MCF 10A (cell line): ENCODE results near the gene PCDHA8. TPM values are rescaled to one million over a fixed set of nuclear protein-coding genes. Genes with fewer than 3 reads are reported as not detected.

Source experiments
- BruUV-seq: library from RNA; stranded (reverse); fragments of 400-500 nt; replicated peaks from 2 replicates; lab custom pipeline; 2021; lab: Mats Ljungman, UMichigan
- CTCF ChIA-PET: fragments of 300-600 bp; sonication (Branson Sonifier 250); formaldehyde crosslinking; extraction: SDS; loops from one replicate; lab custom pipeline; 2021; ENCODE audit warnings: antibody characterized with exemption, inconsistent platforms; lab: Yijun Ruan, JAX
- POLR2A ChIA-PET: fragments of 300-600, 350-650 bp; sonication (Branson Sonifier 250); formaldehyde crosslinking; extraction: SDS; loops from one replicate; lab custom pipeline; 2020; ENCODE audit warnings: antibody characterized with exemption, inconsistent platforms; lab: Yijun Ruan, JAX
- DNase-seq: peaks from one replicate; pipeline ENCODE4 v3.0.0-alpha.2; 2018; ENCODE audit not compliant: unreplicated experiment
- H3K27ac Mint-ChIP-seq: one replicate; pipeline ENCODE4 v1.8.0; 2022; ENCODE audit warnings: mild to moderate bottlenecking, low read depth, mixed read lengths; ENCODE audit not compliant: unreplicated experiment
- H3K27me3 Mint-ChIP-seq: one replicate; pipeline ENCODE4 v1.8.0; 2022; ENCODE audit warnings: mixed read lengths; ENCODE audit not compliant: insufficient read depth, unreplicated experiment
- H3K36me3 Mint-ChIP-seq: one replicate; pipeline ENCODE4 v1.8.0; 2022; ENCODE audit warnings: mild to moderate bottlenecking, moderate library complexity, mixed read lengths; ENCODE audit not compliant: insufficient read depth, unreplicated experiment
- H3K4me1 Mint-ChIP-seq: one replicate; pipeline ENCODE4 v1.8.0; 2022; ENCODE audit warnings: mixed read lengths; ENCODE audit not compliant: insufficient read depth, unreplicated experiment
- H3K4me3 Mint-ChIP-seq: one replicate; pipeline ENCODE4 v1.8.0; 2022; ENCODE audit warnings: mild to moderate bottlenecking, moderate library complexity, mixed read lengths; ENCODE audit not compliant: unreplicated experiment
- H3K9me3 Mint-ChIP-seq: one replicate; pipeline ENCODE4 v1.8.0; 2022; ENCODE audit warnings: mixed read lengths; ENCODE audit not compliant: unreplicated experiment
- intact Hi-C: fragments of 100-400 bp; cut with micrococcal nuclease; formaldehyde crosslinking; loops from 2 replicates; pipeline ENCODE4 v1.14.1; 2022
- total RNA-seq: library from RNA; stranded (reverse); gene quantifications from 2 replicates; pipeline ENCODE4 v1.2.3, GENCODE V29; 2022
- TF ChIP-seq, protein P1 (sequence below): fragments of 200-600 bp; IDR thresholded peaks from one replicate; pipeline ENCODE4 v1.8.0; 2022; ENCODE audit warnings: antibody characterized with exemption, mild to moderate bottlenecking; ENCODE audit not compliant: unreplicated experiment

The PCDHA8 gene
- total RNA-seq, 1 experiment from 2014 or later = not detected

DNA sequence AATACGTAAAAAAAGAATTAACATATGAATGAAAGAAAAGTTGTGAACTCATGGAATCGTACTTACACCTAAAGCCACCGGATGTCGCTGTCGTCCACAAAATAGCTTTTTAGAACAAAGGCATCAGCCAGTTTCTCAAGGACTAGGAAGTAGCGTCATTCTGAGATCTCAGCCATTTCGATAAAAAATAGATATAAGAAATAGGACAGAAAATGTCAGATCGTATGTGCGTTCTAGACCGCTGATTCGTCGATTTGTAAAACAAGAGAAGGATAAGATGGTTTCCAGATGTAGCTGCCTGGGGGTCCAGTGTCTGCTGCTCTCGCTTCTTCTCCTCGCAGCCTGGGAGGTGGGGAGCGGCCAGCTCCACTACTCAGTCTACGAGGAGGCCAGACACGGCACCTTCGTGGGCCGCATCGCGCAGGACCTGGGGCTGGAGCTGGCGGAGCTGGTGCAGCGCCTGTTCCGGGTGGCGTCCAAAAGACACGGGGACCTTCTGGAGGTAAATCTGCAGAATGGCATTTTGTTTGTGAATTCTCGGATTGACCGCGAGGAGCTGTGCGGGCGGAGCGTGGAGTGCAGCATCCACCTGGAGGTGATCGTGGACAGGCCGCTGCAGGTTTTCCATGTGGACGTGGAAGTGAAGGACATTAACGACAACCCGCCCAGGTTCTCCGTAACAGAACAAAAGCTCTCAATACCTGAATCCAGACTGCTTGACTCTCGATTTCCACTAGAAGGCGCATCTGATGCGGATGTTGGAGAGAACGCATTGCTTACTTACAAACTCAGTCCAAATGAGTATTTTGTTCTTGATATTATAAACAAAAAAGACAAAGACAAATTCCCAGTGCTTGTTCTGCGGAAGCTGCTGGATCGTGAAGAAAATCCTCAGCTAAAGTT, 15.0 kb downstream of the PCDHA8 start, which contains the start of gene PCDHA10:
TSS of gene PCDHA10 (plus strand) at position 126 of the 903 bp plus-strand sequence. CDS start at position 278, 152 bp downstream.
- Mint-ChIP-seq H3K36me3 (no peaks in the 10 kb centered on the region), H3K27ac (no peak within 1 kb of the TSS), H3K9me3 (peaks cover 16% of the 10 kb centered on the region), H3K27me3 (no peaks in the 10 kb centered on the region), H3K4me3 (no peak within 1 kb of the TSS), H3K4me1 (no peaks in the 10 kb centered on the region)
- no TSS peak for BruUV-seq
- intact Hi-C loops = no loop called here
- ChIA-PET CTCF (interaction anchor here (1.1 to 1.4 kb wide), 2 partner anchors 20 to 184 kb away, joined by 3 to 4 read pairs; no protein-coding TSS in a partner anchor), POLR2A (interaction anchor here (0.7 to 1.0 kb wide), 3 partner anchors 17 to 185 kb away, joined by 3 read pairs; no protein-coding TSS in a partner anchor)
- DNase-seq = peak; percentile 26
- TF ChIP-seq, protein P1, sequence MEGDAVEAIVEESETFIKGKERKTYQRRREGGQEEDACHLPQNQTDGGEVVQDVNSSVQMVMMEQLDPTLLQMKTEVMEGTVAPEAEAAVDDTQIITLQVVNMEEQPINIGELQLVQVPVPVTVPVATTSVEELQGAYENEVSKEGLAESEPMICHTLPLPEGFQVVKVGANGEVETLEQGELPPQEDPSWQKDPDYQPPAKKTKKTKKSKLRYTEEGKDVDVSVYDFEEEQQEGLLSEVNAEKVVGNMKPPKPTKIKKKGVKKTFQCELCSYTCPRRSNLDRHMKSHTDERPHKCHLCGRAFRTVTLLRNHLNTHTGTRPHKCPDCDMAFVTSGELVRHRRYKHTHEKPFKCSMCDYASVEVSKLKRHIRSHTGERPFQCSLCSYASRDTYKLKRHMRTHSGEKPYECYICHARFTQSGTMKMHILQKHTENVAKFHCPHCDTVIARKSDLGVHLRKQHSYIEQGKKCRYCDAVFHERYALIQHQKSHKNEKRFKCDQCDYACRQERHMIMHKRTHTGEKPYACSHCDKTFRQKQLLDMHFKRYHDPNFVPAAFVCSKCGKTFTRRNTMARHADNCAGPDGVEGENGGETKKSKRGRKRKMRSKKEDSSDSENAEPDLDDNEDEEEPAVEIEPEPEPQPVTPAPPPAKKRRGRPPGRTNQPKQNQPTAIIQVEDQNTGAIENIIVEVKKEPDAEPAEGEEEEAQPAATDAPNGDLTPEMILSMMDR = peak; percentile 7

DNA sequence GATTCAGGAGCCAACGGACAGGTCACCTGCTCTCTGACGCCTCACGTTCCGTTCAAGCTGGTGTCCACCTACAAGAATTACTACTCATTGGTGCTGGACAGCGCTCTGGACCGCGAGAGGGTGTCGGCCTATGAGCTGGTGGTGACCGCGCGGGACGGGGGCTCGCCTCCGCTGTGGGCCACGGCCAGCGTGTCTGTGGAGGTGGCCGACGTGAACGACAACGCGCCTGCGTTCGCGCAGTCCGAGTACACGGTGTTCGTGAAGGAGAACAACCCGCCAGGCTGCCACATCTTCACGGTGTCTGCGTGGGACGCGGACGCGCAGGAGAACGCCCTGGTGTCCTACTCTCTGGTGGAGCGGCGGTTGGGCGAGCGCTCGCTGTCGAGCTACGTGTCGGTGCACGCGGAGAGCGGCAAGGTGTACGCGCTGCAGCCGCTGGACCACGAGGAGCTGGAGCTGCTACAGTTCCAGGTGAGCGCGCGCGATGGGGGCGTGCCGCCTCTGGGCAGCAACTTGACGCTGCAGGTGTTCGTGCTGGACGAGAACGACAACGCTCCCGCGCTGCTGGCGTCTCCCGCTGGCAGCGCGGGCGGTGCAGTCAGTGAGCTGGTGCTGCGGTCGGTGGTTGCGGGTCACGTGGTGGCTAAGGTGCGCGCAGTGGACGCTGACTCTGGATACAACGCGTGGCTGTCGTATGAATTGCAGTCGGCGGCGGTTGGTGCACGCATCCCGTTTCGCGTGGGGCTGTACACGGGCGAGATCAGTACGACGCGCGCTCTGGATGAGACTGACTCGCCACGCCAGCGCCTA, 16.4 kb downstream of the PCDHA8 start:
- Mint-ChIP-seq H3K4me1 (no peaks in the 10 kb centered on the region), H3K27me3 (no peaks in the 10 kb centered on the region), H3K36me3 (no peaks in the 10 kb centered on the region), H3K4me3 (no peak overlapping the region), H3K9me3 (peaks cover 16% of the 10 kb centered on the region), H3K27ac (no peak overlapping the region)
- CTCF ChIA-PET = interaction anchor here (0.5 to 1.4 kb wide), 2 partner anchors 44 to 183 kb away, joined by 3 to 4 read pairs; no protein-coding TSS in a partner anchor
- TF ChIP-seq, protein P1 = no peak
- POLR2A ChIA-PET = interaction anchor here (1.0 kb wide), 1 partner anchor 16 kb away, joined by 3 read pairs; no protein-coding TSS in a partner anchor
- intact Hi-C loops = no loop called here
- BruUV-seq = no TSS peak
- no peak for DNase-seq

DNA sequence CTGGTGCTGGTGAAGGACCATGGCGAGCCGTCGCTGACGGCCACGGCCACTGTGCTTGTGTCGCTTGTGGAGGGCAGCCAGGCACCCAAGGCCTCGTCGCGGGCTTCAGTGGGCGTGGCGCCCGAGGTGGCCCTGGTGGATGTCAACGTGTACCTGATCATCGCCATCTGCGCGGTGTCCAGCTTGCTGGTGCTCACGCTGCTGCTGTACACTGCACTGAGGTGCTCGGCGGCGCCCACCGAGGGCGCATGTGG, 16.9 kb downstream of the PCDHA8 start:
- no peaks in the 10 kb centered on the region for H3K27me3 Mint-ChIP-seq
- CTCF ChIA-PET = no interaction called here

More for the DNA sequence above, 16.9 kb downstream of the PCDHA8 start:
- Mint-ChIP-seq H3K9me3 (peaks cover 16% of the 10 kb centered on the region), H3K27ac (no peak overlapping the region), H3K4me3 (no peak overlapping the region), H3K36me3 (no peaks in the 10 kb centered on the region), H3K4me1 (no peaks in the 10 kb centered on the region)
- no peak for DNase-seq
- TF ChIP-seq, protein P1 = no peak
- BruUV-seq = no TSS peak
- POLR2A ChIA-PET = no interaction called here
- intact Hi-C loops = no loop called here
